NCI-H2196 (cell line): ENCODE data around the gene CHCHD3.
"Not testable (repeated sequence)": the region's sequence is repeated elsewhere in the genome, so short reads cannot be mapped to it uniquely, and the experiment has no call there.

ENCODE experiments used
- DNase-seq: peaks from one replicate; lab custom pipeline; 2025; ENCODE audit not compliant: unreplicated experiment; lab: John Stamatoyannopoulos, UW

CHCHD3 gene

DNA sequence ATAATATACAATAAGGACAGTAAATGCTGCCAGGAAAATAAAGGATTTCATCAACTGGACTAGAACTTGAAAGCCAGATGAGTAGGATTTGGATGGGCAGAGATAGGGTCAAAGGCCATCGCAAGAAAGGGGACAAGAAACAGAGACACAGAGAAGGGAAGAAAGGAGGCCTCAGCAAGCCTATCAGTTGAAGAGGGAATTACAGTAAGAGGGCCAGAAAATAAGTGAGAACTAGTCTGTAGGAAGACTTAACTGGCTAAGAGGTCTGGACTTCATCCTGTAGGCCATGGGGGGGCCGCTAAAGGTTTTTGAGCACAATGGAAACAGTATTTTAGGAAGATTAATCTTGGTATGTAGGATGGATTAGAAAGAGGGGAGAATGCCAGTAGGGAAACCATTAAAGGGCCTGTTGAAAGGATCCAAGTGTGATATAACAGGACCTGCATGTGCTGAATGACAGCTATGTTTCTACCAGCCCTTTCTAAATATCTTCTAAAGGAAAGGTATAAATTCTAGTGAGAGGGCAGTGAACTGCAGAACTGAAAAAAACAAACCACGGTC lies 174.4 kb downstream of the CHCHD3 start:
- no peak for DNase-seq

DNA sequence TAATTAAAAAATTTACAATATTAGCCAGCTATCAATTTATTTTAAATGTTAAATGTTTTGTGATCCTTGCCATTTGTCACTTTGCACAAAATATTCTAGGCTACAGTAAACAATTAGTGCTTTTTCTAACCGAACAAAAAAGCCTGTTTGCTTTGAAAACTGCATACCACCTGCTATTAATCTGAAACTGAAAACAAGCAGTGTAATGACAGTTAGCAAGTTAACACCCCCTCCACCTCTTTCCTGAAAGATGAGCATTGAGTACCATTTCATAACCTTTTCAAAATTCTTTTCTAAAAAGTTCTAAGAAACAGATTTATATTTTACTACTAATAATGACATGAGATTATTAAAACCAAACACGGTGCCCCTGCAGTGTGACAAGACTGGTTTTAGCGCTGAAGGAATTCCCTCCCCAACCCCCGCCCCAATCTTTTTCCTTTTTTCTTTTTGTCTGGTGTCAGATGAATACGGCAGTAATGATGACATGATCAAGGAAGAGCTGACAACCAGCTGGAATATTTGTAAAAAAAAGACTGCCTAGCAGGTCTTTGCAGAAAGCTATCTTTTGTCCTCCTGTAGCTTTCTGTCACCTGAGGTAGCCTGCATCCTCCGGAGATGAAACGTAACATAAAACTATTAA lies 175.6 kb downstream of the CHCHD3 start:
- no peak for DNase-seq

DNA sequence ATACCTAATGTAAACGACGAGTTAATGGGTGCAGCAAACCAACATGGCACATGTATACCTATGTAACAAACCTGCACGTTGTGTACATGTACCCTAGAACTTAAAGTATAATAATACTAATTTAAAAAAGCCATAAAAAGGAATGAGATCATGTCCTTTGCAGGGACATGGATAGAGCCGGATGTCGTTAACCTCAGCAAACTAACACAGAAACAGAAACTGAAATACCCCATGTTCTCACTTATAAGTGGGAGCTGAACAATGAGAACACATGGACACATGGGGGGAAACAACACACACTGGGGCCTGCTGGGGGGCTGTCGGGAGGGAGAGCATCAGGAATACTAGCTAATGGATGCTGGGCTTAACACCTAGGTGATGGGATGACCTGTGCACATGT lies 176.8 kb downstream of the CHCHD3 start:
- DNase-seq = not testable (repeated sequence)

DNA sequence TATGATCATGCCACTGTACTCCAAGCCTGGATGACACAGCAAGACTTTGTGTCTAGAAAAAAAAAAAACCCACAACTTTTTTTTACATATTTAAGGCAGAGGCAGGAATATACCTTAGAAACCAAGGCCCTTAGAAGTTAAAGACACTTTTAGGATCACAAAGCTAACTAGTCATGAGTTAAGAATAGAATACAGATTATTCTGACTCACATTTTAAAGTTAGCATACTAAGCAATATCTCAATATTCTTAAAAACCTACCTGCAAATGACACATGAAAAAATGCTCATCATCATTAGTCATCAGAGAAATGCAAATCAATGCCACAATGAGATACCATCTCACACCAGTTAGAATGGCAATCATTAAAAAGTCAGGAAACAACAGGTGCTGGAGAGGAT lies 177.7 kb downstream of the CHCHD3 start:
- DNase-seq = no peak

DNA sequence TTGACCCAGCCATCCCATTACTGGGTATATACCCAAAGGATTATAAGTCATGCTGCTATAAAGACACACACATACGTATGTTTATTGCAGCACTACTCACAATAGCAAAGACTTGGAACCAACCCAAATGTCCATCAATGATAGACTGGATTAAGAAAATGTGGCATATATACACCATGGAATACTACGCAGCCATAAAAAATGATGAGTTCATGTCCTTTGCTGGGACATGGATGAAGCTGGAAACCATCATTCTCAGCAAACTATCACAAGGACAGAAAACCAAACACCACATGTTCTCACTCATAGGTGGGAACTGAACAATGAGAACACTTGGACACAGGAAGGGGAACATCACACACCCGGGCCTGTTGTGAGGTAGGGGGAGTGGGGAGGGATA lies 179.6 kb downstream of the CHCHD3 start:
- not testable (repeated sequence) for DNase-seq

DNA sequence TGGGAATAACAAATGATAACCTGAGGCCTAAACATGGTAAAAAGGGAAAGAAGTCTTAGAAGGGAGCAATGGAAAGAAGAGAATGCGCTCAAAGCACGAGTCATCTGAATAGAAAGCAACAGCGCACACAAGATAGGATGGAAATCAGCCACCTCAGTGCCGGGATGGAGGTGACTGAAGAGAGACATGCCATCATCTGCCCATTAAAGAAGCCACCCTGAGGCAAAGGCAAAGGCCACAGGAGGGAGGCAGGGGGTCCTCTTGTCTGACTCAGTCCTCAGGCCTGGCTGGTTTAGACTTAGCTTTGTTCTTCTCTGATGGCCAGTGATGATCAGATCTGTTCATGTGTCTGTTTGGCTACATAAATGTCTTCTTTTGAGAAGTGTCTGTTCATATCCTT lies 180.6 kb downstream of the CHCHD3 start:
- DNase-seq = no peak

DNA sequence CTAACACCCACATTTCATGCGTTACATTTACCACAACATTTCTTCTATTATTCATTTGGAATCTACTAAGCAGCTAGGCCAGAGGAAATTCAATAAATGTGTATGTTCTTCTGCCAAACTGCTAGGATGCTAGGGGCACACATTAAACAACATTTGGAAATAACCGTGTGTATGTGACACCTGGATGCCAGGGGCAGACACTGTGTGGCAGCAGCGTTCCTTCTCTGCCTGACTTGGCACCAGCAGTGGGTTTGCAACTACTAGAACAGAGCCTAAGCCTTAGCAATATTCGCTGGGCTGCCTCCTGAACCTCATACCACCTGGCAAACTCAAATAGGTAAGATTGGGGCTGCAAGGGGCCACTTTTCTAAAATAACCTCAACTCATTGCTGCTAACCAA lies 182.1 kb downstream of the CHCHD3 start:
- no peak for DNase-seq

DNA sequence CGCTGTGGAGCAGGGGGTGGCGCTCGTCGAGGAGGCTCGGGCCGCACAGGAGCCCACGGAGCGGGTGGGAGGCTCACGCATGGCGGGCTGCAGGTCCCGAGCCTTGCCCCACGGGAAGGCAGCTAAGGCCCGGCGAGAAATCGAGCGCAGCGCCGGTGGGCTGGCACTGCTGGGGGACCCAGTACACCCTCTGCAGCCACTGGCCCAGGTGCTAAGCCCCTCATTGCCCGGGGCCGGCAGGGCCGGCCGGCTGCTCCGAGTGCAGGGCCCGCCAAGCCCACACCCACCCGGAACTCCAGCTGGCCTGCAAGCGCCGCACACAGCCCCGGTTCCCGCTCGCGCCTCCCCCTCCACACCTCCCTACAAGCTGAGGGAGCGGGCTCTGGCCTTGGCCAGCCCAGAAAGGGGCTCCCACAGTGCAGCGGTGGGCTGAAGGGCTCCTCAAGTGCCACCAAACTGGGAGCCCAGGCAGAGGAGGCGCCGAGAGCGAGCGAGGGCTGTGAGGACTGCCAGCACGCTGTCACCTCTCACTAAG lies 183.2 kb downstream of the CHCHD3 start:
- not testable (repeated sequence) for DNase-seq

DNA sequence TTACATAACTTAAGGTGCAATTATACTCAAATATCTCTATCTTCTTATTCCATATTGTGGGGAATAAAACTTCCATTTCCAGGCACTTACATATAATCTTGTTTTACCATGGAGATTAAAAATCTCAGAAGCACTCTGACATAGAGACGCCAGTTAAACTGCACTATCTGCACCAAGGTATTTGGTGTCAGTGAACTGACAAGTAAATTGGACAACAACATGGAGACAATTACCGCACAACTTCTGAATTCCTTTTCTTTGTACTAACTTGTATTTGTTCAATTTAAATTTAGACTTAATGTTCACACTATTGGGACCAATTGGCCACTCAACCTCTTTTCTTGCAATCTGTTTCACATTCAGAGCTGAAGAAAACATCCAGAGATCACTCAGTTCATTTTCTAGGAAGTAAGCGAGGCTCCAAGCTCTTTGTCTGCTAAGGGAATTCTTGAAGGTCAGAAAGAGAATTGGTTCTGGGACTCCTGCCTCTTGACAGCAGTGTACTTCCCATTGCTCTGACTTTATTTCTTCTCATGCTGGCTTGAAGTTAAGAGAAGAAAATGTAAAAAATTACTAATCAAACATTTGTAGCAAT lies 184.7 kb downstream of the CHCHD3 start:
- DNase-seq = no peak

DNA sequence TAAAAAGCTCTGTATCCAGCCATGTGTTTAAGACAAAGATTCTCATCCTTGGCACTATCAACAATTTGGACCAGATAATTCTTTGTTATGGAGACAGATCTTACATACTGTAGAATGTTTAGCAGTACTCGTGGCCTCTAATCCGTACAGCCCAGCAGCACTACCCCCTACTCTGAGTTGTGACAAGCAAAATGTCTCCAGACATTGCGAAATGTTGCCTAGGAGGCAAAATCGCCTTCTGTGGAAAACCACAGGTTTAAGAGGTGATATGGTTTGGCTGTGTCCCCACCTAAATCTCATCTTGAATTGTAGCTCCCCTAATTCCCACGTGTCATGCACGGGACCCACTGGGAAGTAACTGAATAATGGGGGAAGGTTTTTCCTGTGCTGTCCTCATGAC lies 186.7 kb downstream of the CHCHD3 start:
- DNase-seq = no peak

DNA sequence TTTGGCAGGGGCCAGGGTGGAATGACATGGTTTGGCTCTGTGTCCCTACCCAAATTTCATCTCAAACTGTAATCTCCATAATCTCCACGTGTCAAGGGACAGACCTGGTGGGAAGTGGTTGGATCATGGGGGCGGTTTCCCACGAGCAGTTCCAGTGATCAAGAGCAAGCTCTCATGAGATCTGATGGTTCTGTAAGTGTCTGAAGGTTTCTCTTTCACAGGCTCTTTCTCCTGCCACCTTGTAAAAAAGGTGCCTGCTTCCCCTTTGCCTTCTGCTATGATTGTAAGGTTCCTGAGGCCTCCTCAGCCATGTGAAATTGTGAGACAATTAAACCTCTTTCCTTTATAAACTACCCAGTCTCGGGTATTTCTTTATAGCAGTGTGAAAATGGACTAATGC lies 188.3 kb downstream of the CHCHD3 start:
- DNase-seq = no peak

DNA sequence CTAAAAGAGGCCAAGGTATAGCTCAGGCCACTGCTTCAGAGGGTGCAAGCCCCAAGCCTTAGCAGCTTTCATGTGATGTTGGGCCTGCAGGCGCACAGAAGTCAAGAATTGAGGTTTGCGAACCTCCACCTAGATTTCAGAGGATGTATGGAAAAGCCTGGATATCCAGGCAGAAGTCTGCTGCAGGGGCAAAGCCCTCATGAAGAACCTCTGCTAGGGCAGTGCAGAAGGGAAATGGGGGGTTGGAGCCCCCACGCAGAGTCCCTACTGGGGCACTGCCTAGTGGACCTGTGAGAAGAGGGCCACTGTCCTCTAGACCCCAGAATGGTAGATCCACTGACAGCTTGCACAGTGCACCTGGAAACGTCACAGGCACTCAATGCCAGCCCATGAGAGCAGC lies 189.1 kb downstream of the CHCHD3 start:
- not testable (repeated sequence) for DNase-seq

DNA sequence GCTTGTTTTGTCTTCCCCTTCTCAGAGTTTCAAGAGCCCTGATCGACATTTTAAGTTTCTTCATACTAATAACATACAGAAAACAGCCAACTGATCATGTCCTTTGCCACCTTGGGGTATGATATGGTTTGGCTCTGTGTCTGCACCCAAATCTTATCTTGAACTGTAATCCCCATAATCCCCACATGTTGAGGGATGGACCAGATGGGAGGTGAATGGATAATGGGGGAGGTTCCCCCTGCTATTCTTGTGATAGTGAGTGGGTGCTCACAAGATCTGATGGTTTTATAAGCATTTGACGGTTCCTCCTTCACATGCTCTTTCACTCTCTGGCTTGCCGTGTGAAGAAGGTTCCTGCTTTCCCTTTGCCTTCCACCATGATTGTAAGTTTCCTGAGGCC lies 190.3 kb downstream of the CHCHD3 start:
- no peak for DNase-seq

DNA sequence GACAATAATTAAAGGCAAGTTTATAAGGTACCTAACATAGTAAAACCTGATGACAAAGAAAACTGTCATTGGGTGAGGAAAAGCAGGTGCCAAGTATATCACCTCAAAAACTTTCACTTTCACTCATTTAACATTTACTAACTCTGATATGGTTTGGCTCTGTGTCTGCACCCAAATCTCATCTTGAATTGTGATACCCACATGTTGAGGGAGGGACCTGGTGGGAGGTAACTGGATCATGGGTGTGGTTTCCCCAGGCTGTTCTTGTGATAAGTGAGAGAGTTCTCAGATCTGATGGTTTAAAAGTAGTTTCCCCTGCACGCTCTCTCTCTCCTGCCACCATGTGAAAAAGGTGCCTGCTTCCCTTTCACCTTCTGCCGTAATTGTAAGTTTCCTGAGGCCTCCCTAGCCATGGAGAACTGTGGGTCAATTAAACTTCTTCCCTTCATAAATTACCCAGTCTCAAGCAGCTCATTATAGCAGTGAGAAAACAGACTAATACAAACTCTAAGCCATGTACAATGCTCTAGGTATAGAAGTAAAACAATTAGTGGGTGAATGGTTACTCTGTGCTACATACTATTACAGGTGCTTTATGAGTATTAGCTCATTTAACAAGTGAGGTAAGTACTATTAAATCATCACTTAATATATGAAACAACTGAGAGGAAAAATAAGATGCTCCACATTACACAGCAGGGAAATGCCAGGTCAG lies 199.0 kb downstream of the CHCHD3 start:
- no peak for DNase-seq

DNA sequence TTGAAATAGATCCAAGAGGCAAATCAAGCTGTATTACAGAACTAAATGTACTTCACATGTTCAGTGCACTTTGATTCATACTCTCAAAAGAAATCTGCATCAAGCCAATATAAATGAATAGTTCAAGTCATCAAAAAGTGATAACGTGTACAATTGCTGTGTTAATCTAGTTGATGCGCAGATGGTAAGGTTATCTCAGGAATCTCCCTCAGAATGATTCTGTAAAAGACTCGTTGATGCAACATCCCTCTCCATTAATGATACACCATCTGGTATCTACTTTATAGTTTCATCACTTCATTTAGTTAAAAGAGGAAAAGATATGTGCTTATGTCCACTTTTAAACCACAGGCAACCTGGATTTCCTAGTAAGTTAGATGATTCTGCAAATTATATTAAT lies 200.6 kb downstream of the CHCHD3 start:
- no peak for DNase-seq

DNA sequence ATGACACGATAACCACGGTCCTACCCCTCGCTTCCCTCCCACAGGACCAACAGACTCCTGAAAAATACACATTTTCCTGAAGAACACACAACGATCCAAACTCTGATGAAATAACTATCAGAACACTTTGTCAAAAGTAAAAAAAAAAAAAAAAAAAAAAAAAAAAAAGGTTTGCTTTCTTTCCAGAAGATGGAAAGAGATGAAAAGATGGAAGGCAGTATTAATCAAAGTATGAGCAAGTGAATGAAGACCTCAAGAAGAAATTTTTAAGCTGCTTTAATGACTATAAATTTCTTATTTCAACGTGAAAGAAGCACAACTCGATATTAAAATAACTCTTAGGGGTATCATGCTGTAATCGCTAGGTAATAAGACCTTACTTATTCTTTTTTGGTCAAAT lies 202.3 kb downstream of the CHCHD3 start:
- DNase-seq = no peak

DNA sequence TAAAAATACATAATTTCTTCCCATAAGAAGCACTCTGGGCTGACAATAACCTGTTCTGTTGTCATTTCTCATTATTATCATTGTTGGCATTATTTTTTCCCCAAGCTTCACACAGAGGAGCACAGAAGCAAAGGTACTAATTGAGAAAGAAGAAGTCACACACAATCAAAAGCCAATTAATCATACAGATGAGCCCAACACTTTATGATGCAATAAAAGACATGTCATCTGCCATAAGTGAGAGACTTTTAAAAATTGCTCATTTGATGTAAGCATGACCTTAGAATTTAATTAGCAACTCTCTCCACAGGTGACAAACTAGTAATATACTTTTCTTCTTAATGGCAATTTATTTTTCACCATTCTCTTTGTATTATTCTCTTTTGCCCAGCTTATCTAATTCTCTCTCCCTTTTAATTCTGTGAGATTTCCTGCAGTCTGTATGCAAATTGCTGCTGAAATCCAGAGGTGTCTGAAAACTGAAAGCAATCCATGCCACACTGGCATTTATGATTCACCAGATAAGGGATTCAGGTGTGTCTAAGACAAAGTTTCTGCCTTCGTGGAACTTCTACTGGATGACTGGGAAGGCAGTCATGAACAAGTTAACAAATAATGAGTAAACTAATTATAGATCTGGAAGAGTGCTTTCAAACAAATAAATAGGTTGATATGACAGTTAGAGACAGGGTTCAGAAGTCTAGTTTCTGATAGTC lies 203.5 kb downstream of the CHCHD3 start:
- no peak for DNase-seq

DNA sequence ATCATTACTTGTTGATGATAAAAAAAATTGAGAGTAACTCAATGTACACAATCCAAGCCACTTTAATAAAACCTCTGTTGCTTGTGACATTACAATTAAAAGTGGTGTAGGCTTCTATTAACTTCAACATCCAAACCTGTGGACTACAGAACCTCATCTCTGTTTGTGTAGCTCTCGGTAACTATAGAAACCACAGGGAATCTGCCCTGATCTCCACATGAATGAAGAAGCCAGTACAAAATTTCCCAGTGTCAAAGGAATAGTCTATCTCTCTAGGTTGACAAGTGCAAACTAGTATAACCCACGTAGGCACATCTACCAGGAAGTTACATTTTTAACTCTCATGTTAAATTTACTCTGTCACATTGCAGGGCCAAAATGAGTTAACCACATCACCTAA lies 204.3 kb downstream of the CHCHD3 start:
- DNase-seq = no peak

DNA sequence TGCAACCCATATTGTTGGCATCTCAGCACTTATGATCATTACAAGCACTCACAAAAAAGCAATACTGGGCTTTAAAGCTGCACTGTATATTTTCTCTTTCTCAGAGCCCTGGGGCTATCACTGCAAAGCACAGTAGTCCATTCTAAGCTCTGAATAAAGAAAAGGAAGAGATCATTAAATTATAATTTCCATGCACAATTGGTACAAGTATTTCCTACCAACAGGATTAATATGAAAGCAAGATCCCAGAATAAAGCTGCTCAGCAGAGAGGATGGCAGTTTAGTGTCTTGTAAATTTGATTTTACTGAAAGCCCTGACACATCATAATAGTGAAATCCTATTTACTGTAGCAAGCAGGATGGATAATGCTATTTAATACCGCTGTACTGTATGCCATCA lies 205.3 kb downstream of the CHCHD3 start:
- DNase-seq = no peak

DNA sequence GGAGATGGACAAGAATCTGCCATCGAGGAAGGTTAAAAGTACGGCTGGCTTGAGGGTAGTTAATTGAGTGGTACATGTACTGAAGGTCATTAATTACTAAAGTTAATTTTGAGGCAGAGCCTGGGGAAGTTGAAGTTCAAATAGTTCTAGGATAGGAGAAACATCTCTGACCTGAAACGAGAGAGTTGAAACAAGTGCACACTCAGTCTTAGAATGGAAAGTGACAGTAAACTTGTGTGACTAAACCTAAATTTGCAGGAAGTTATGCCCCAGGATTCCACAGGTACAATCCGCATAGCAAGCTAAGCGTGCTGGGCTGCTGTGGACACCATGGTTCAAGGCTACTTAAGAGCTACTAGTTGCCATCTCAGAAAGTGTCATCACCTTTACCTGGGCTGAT lies 209.9 kb downstream of the CHCHD3 start:
- DNase-seq = no peak

DNA sequence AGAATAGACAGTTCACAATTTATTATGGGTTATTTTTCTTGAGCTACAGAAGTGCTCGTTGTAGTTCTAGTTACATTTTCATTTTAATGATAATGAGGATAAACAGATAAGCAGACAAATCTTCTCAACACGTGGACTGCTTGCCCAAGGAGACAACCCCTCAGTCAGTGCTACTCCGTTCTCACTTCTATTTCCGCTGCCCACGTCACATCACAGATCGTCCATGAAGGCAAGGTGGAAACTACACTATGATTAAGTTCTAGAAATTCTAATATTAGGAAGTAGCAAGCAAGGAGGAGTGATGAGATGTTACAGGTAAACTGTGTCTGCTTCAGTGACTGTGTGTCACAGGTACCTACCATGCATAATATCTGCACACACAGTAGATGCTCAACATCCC lies 210.5 kb downstream of the CHCHD3 start:
- no peak for DNase-seq
